ENCODE measurements around the gene LRRC32.

DNA sequence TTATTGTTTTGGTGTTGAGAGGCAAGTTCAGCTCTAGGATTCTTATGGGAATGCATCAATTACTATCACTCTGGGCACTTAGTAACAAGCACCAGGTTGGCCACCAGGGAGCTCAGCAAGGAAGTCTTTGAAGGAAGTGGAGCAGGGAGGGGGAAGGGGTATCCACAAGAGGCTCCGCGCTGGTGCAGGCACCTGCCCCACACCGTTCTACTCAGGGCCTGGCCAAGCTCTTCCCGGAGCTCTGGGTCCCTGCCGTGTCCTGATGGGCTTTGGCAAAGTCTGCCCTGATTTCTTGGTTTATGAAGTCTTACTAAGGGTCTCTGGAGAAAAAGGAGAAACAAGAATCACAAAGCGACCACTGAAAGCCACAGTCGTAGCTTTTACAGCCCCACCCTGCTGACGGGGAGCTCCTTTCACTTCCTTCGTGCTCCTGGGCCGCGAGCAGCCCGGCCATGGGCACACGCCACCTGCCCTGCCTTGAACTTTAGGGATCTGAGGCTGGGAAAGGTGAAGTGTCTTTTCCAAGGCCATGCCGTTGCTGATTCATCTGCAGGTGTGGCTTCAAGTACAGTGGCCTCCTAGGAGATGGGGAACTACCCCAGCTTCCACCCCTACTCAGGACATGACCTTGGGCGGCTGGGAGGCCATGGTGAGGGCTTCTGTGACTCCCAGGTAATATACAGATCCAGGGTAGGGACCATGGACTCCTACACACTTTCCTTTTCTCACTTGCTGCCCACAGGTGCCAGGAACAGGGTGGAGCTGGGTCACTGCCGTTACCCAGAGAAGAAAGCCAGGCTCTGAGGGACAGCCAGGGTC lies 15.9 kb upstream of the LRRC32 start:
- TF ChIP-seq, protein P1, sequence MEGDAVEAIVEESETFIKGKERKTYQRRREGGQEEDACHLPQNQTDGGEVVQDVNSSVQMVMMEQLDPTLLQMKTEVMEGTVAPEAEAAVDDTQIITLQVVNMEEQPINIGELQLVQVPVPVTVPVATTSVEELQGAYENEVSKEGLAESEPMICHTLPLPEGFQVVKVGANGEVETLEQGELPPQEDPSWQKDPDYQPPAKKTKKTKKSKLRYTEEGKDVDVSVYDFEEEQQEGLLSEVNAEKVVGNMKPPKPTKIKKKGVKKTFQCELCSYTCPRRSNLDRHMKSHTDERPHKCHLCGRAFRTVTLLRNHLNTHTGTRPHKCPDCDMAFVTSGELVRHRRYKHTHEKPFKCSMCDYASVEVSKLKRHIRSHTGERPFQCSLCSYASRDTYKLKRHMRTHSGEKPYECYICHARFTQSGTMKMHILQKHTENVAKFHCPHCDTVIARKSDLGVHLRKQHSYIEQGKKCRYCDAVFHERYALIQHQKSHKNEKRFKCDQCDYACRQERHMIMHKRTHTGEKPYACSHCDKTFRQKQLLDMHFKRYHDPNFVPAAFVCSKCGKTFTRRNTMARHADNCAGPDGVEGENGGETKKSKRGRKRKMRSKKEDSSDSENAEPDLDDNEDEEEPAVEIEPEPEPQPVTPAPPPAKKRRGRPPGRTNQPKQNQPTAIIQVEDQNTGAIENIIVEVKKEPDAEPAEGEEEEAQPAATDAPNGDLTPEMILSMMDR (IDR thresholded peaks at IDR 0.05) = no peak
- TF ChIP-seq POLR2AphosphoS5 (IDR thresholded peaks at IDR 0.05) (no peak), POLR2A (IDR thresholded peaks at IDR 0.05) (no peak), EP300 (IDR thresholded peaks at IDR 0.05) (no peak)

Data from stomach (tissue), 4 donors.